Measurements from ENCODE around the gene RUSC2.
"Not testable (repeated sequence)": the region's sequence is repeated elsewhere in the genome, so short reads cannot be mapped to it uniquely, and the experiment has no call there.

RUSC2 gene

GRCh38 chr9:35489313-35490154 lies at the start of gene RUSC2:
RUSC2 (plus strand) TSS chr9:35490111; CDS start chr9:35546522, 56,411 bp downstream.
- peak in 1 of 2 donors; percentile 6 for DNase-seq (ENCODE audit: low read depth in 2 of 2)

GRCh38 chr9:35446012-35446411 lies 43.9 kb upstream of the RUSC2 start:
- no peak for DNase-seq (ENCODE audit: low read depth in 2 of 2)

- DNase-seq (ENCODE audit: low read depth in 2 of 2) = no peak
These were observed 41.4 kb upstream of the RUSC2 start for GRCh38 chr9:35448496-35448895.

- no peak for DNase-seq (ENCODE audit: low read depth in 2 of 2)
These were observed 37.4 kb upstream of the RUSC2 start for GRCh38 chr9:35452481-35452880.

- no peak for DNase-seq (ENCODE audit: low read depth in 2 of 2)
These were observed 36.1 kb upstream of the RUSC2 start for GRCh38 chr9:35453786-35454185.

- no peak for DNase-seq (ENCODE audit: low read depth in 2 of 2)
These were observed 25.5 kb upstream of the RUSC2 start for GRCh38 chr9:35464141-35465025.

- no peak for DNase-seq (ENCODE audit: low read depth in 2 of 2)
These were observed 19.6 kb upstream of the RUSC2 start for GRCh38 chr9:35470340-35470739.

GRCh38 chr9:35470894-35471293 lies 19.0 kb upstream of the RUSC2 start:
- no peak for DNase-seq (ENCODE audit: low read depth in 2 of 2)

GRCh38 chr9:35476596-35476995 lies 13.3 kb upstream of the RUSC2 start:
- DNase-seq (ENCODE audit: low read depth in 2 of 2) = no peak

GRCh38 chr9:35477211-35477855 lies 12.6 kb upstream of the RUSC2 start:
- not testable (repeated sequence) for DNase-seq (ENCODE audit: low read depth in 2 of 2)

GRCh38 chr9:35478871-35479270 lies 11.0 kb upstream of the RUSC2 start:
- no peak for DNase-seq (ENCODE audit: low read depth in 2 of 2)

GRCh38 chr9:35481347-35481975 lies 8.4 kb upstream of the RUSC2 start:
- no peak for DNase-seq (ENCODE audit: low read depth in 2 of 2)

- no peak for DNase-seq (ENCODE audit: low read depth in 2 of 2)
These were observed 7.8 kb upstream of the RUSC2 start for GRCh38 chr9:35482071-35482470.

- DNase-seq (ENCODE audit: low read depth in 2 of 2) = no peak
These were observed 5.5 kb upstream of the RUSC2 start for GRCh38 chr9:35484406-35484805.

GRCh38 chr9:35487081-35487480 lies 2.8 kb upstream of the RUSC2 start:
- no peak for DNase-seq (ENCODE audit: low read depth in 2 of 2)

GRCh38 chr9:35488021-35488420 lies 1.9 kb upstream of the RUSC2 start:
- DNase-seq (ENCODE audit: low read depth in 2 of 2) = no peak

- no peak for DNase-seq (ENCODE audit: low read depth in 2 of 2)
These were observed 1.2 kb upstream of the RUSC2 start for GRCh38 chr9:35488566-35489312.

GRCh38 chr9:35490155-35490909 lies 421 bp downstream of the RUSC2 start:
- DNase-seq (ENCODE audit: low read depth in 2 of 2) = no peak

- DNase-seq (ENCODE audit: low read depth in 2 of 2) = no peak
These were observed 1.1 kb downstream of the RUSC2 start for GRCh38 chr9:35490910-35491465.

- DNase-seq (ENCODE audit: low read depth in 2 of 2) = not testable (repeated sequence)
These were observed 3.2 kb downstream of the RUSC2 start for GRCh38 chr9:35493119-35493518.

Measured in stimulated activated CD4-positive, alpha-beta T cell treated with anti-CD3 and anti-CD28 coated beads, Interleukin-1b, Interleukin-23, amount 100 ng/mL, for 1 hour (primary cell).